Liver (tissue), 9 donors: ENCODE results near the gene UBE2E2. TPM values are rescaled to one million over a fixed set of nuclear protein-coding genes. Genes with fewer than 3 reads are reported as not detected.

Experiments used
- DNase-seq: peaks from one replicate; pipeline ENCODE4 v3.0.0-alpha.2; 2017; ENCODE audit warnings: low spot score
- H3K27ac ChIP-seq, 2 donors: one replicate each; pipeline ENCODE4 v1.7.0; 2013; ENCODE audit warnings: inconsistent platforms in 2 of 2, low read length in 2 of 2, control low read depth in 1 of 2, low read depth in 1 of 2, mild to moderate bottlenecking in 1 of 2
- H3K27me3 ChIP-seq, 4 donors: one replicate each; pipeline versions ENCODE4 v1.6.1 to v1.7.0; 2013; ENCODE audit warnings: low read length in 3 of 4, inconsistent platforms in 1 of 4, mild to moderate bottlenecking in 1 of 4, moderate library complexity in 1 of 4; ENCODE audit not compliant: control insufficient read depth in 4 of 4, insufficient read depth in 4 of 4
- H3K36me3 ChIP-seq, 4 donors: one replicate each; pipeline versions ENCODE4 v1.6.1 to v1.7.0; 2013; ENCODE audit warnings: low read length in 3 of 4, mild to moderate bottlenecking in 3 of 4, low read depth in 1 of 4, moderate library complexity in 1 of 4; ENCODE audit not compliant: control insufficient read depth in 4 of 4, insufficient read depth in 3 of 4
- H3K4me1 ChIP-seq, 4 donors: one replicate each; pipeline versions ENCODE4 v1.6.1 to v1.7.0; 2013; ENCODE audit warnings: low read length in 3 of 4, mild to moderate bottlenecking in 3 of 4, moderate library complexity in 1 of 4; ENCODE audit not compliant: control insufficient read depth in 4 of 4, insufficient read depth in 4 of 4
- H3K4me3 ChIP-seq, 3 donors: one replicate each; pipeline versions ENCODE4 v1.6.1 to v1.7.0; 2013; ENCODE audit warnings: low read length in 3 of 3, control low read depth in 1 of 3, low read depth in 1 of 3, mild to moderate bottlenecking in 1 of 3
- H3K9ac ChIP-seq, 2 donors: one replicate each; pipeline ENCODE4 v1.7.0; 2013; ENCODE audit warnings: low read length in 2 of 2, mild to moderate bottlenecking in 2 of 2, moderate library complexity in 2 of 2, control low read depth in 1 of 2, low read depth in 1 of 2
- H3K9me3 ChIP-seq, 4 donors: one replicate each; pipeline versions ENCODE4 v1.6.1 to v1.7.0; 2013; ENCODE audit warnings: low read length in 3 of 4; ENCODE audit not compliant: control insufficient read depth in 4 of 4
- FOXA1 ChIP-seq: IDR thresholded peaks from 2 replicates; pipeline ENCODE4 v1.6.1; 2016; ENCODE audit warnings: antibody characterized with exemption
- FOXA2 ChIP-seq: IDR thresholded peaks from 2 replicates; pipeline ENCODE4 v1.6.1; 2016; ENCODE audit warnings: antibody characterized with exemption
- GABPA ChIP-seq, 2 donors: IDR thresholded peaks in 1 of 2; conservative IDR thresholded peaks in 1 of 2; 2 replicates each; pipeline ENCODE4 v1.6.1; 2016; ENCODE audit warnings: antibody characterized with exemption in 2 of 2, mild to moderate bottlenecking in 1 of 2, moderate library complexity in 1 of 2
- HNF4A ChIP-seq, 2 donors: conservative IDR thresholded peaks; 2 replicates each; pipeline ENCODE4 v1.6.1; 2016; ENCODE audit warnings: antibody characterized with exemption in 2 of 2, mild to moderate bottlenecking in 2 of 2
- HNF4G ChIP-seq: IDR thresholded peaks from 2 replicates; pipeline ENCODE4 v1.6.1; 2016; ENCODE audit warnings: antibody characterized with exemption
- JUND ChIP-seq, 2 donors: IDR thresholded peaks; 2 replicates each; pipeline ENCODE4 v1.6.1; 2016; ENCODE audit warnings: antibody characterized with exemption in 2 of 2
- NR2F2 ChIP-seq: IDR thresholded peaks from 2 replicates; pipeline ENCODE4 v1.6.1; 2016; ENCODE audit warnings: antibody characterized with exemption
- RAD21 ChIP-seq, 2 donors: IDR thresholded peaks; 2 replicates each; pipeline ENCODE4 v1.6.1; 2016; ENCODE audit warnings: antibody characterized with exemption in 2 of 2, mild to moderate bottlenecking in 2 of 2
- RXRA ChIP-seq, 2 donors: IDR thresholded peaks; 2 replicates each; pipeline ENCODE4 v1.6.1; 2017 to 2018; ENCODE audit warnings: antibody characterized with exemption in 2 of 2, mild to moderate bottlenecking in 1 of 2
- SP1 ChIP-seq: IDR thresholded peaks from 2 replicates; pipeline ENCODE4 v1.6.1; 2018; ENCODE audit warnings: antibody characterized with exemption, mild to moderate bottlenecking
- TAF1 ChIP-seq: conservative IDR thresholded peaks from 2 replicates; pipeline ENCODE4 v1.6.1; 2016; ENCODE audit warnings: antibody characterized with exemption, mild to moderate bottlenecking
- YY1 ChIP-seq: IDR thresholded peaks from 2 replicates; pipeline ENCODE4 v1.6.1; 2016; ENCODE audit warnings: antibody characterized with exemption, mild to moderate bottlenecking
- WGBS: extraction: QIAGEN DNeasy Blood & Tissue Kit; methylation state at CpG from one replicate; pipeline ENCODE4 v1.1.7; 2013; 5-methylcytosine and 5-hydroxymethylcytosine counted together
- polyA plus RNA-seq, 2 donors: library from polyadenylated mRNA; stranded (reverse) in 1 of 2; unstranded in 1 of 2; fragments of 200-250 nt in 1 of 2; fragments of >200 nt in 1 of 2; fragmentation: Nextera tagmentation in 1 of 2; extraction: Ambion mirVana in 1 of 2; gene quantifications; one replicate each; pipeline versions ENCODE4 v1.2.1 to v1.2.3, GENCODE V29; 2013 to 2015
- total RNA-seq, 2 donors: library from RNA; depleted of rRNA; stranded (reverse); fragments of >200 nt; gene quantifications; one replicate each; pipeline ENCODE4 v1.2.3, GENCODE V29; 2014
- TF ChIP-seq, protein P1 (sequence below): IDR thresholded peaks from 2 replicates; pipeline ENCODE4 v1.6.1; 2016; ENCODE audit warnings: antibody characterized with exemption
- TF ChIP-seq, protein P2 (sequence below): fragments of 150-350 bp; IDR thresholded peaks from 2 replicates; pipeline ENCODE4 v1.5.1; 2017; ENCODE audit warnings: improper control_type of control experiment, low read depth, low read length; ENCODE audit not compliant: missing input control
- TF ChIP-seq, protein P3 (sequence below): IDR thresholded peaks from 2 replicates; pipeline ENCODE4 v1.6.1; 2016; ENCODE audit warnings: antibody characterized with exemption
- TF ChIP-seq, protein P4 (sequence below): IDR thresholded peaks from 2 replicates; pipeline ENCODE4 v1.6.1; 2016; ENCODE audit warnings: antibody characterized with exemption, mild to moderate bottlenecking
- donor health status: healthy.
- donor health status: healthy.
- donor health status: healthy.
- donor health status: healthy.
- donor health status: healthy.

Gene UBE2E2
- total and polyA plus RNA-seq, 4 donors, result 9.0 to 27.8 (median 16.8) TPM

DNA sequence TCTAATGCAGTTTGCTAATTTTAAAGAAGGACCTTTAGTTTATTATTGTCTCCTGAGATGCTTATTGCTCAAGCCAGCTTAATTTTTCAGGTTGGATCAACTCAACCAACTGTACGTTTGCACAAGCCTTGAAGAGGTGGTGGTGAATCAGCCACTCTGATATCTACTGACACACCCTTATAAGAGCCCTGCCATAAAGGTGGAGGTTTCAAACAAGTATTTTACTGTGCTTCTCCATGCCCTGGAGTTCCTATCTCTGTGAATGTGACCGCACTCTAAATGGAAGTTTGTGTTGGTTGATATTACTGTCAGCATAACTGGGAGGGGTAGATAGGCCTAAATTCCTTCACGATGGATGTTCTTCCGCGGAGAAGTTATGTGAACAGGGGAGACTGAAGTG lies 305.3 kb downstream of the UBE2E2 start:
- no peak overlapping the region for H3K27ac ChIP-seq
- H3K27me3 ChIP-seq, result no peaks in the 10 kb centered on the region
- TF ChIP-seq TAF1 (no peak), YY1 (no peak), GABPA (IDR thresholded peaks at IDR 0.05 in 1 of 2, conservative IDR thresholded peaks at IDR 0.05 in 1 of 2) (no peak), RXRA (IDR thresholded peaks at IDR 0.05) (no peak), HNF4A (conservative IDR thresholded peaks at IDR 0.05) (no peak), RAD21 (IDR thresholded peaks at IDR 0.05) (no peak), JUND (IDR thresholded peaks at IDR 0.05) (no peak)
- TF ChIP-seq, protein P1, sequence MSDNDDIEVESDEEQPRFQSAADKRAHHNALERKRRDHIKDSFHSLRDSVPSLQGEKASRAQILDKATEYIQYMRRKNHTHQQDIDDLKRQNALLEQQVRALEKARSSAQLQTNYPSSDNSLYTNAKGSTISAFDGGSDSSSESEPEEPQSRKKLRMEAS, result no peak
- TF ChIP-seq, protein P2, sequence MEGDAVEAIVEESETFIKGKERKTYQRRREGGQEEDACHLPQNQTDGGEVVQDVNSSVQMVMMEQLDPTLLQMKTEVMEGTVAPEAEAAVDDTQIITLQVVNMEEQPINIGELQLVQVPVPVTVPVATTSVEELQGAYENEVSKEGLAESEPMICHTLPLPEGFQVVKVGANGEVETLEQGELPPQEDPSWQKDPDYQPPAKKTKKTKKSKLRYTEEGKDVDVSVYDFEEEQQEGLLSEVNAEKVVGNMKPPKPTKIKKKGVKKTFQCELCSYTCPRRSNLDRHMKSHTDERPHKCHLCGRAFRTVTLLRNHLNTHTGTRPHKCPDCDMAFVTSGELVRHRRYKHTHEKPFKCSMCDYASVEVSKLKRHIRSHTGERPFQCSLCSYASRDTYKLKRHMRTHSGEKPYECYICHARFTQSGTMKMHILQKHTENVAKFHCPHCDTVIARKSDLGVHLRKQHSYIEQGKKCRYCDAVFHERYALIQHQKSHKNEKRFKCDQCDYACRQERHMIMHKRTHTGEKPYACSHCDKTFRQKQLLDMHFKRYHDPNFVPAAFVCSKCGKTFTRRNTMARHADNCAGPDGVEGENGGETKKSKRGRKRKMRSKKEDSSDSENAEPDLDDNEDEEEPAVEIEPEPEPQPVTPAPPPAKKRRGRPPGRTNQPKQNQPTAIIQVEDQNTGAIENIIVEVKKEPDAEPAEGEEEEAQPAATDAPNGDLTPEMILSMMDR, result no peak
- H3K9me3 ChIP-seq, result no peaks in the 10 kb centered on the region
- no peaks in the 10 kb centered on the region for H3K4me1 ChIP-seq
- no peak overlapping the region for H3K9ac ChIP-seq
- no peak overlapping the region for H3K4me3 ChIP-seq
- DNase-seq, result no peak
- no peaks in the 10 kb centered on the region for H3K36me3 ChIP-seq
- 90% methylated on average over 5 of the region's 5 CpGs for WGBS

DNA sequence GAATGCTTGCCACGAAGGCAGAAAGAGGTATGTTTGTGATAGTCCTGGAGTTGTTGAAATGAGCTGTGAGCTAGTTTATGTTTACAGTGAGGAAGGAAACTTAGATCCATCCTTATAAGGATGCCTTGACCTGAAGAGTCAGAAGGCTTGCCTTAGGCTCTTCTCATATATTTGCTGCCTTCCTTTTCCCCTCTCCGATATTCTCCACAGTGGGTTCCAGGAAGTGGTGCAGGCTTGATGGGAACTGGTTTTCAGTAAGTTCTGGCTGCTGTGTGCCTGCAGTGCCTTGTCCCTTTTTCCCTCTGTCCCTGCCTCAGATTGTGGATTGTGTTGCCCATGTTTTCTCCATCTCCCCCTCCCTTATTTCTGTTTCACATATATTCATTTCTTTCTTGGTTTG lies 315.3 kb downstream of the UBE2E2 start:
- no peaks in the 10 kb centered on the region for H3K36me3 ChIP-seq
- H3K9ac ChIP-seq, result no peak overlapping the region
- 85% methylated on average over 2 of the region's 2 CpGs for WGBS
- H3K4me1 ChIP-seq, result no peaks in the 10 kb centered on the region
- H3K27me3 ChIP-seq, result no peaks in the 10 kb centered on the region
- no peak for DNase-seq
- H3K4me3 ChIP-seq, result no peak overlapping the region
- H3K9me3 ChIP-seq, result no peaks in the 10 kb centered on the region
- TF ChIP-seq NR2F2 (no peak), SP1 (no peak), JUND (IDR thresholded peaks at IDR 0.05) (no peak), HNF4A (conservative IDR thresholded peaks at IDR 0.05) (no peak), FOXA2 (no peak), FOXA1 (no peak), YY1 (no peak), HNF4G (no peak)
- TF ChIP-seq, protein P2, result no peak
- TF ChIP-seq, protein P3, sequence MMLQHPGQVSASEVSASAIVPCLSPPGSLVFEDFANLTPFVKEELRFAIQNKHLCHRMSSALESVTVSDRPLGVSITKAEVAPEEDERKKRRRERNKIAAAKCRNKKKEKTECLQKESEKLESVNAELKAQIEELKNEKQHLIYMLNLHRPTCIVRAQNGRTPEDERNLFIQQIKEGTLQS, result no peak
- TF ChIP-seq, protein P4, sequence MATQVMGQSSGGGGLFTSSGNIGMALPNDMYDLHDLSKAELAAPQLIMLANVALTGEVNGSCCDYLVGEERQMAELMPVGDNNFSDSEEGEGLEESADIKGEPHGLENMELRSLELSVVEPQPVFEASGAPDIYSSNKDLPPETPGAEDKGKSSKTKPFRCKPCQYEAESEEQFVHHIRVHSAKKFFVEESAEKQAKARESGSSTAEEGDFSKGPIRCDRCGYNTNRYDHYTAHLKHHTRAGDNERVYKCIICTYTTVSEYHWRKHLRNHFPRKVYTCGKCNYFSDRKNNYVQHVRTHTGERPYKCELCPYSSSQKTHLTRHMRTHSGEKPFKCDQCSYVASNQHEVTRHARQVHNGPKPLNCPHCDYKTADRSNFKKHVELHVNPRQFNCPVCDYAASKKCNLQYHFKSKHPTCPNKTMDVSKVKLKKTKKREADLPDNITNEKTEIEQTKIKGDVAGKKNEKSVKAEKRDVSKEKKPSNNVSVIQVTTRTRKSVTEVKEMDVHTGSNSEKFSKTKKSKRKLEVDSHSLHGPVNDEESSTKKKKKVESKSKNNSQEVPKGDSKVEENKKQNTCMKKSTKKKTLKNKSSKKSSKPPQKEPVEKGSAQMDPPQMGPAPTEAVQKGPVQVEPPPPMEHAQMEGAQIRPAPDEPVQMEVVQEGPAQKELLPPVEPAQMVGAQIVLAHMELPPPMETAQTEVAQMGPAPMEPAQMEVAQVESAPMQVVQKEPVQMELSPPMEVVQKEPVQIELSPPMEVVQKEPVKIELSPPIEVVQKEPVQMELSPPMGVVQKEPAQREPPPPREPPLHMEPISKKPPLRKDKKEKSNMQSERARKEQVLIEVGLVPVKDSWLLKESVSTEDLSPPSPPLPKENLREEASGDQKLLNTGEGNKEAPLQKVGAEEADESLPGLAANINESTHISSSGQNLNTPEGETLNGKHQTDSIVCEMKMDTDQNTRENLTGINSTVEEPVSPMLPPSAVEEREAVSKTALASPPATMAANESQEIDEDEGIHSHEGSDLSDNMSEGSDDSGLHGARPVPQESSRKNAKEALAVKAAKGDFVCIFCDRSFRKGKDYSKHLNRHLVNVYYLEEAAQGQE, result no peak
- TF ChIP-seq, protein P1, result no peak
- no peak overlapping the region for H3K27ac ChIP-seq
